Neural cell (in vitro differentiated cells): ENCODE measurements around the gene ARHGAP24.

Experiments used
- EP300 ChIP-seq: fragments of 450-650 bp; conservative IDR thresholded peaks from 2 replicates; pipeline ENCODE4 v1.6.1; 2014; ENCODE audit warnings: antibody characterized with exemption, mild to moderate bottlenecking, moderate library complexity; ENCODE audit not compliant: poor library complexity, severe bottlenecking
- EZH2 ChIP-seq: fragments of 200-600, 300-800 bp; shearing (Covaris generic), sonication (generic); IDR thresholded peaks from 2 replicates; pipeline ENCODE4 v1.6.1; 2014; ENCODE audit warnings: antibody characterized with exemption, low read length, borderline replicate concordance, mild to moderate bottlenecking; ENCODE audit not compliant: insufficient read depth, poor library complexity, severe bottlenecking
- POLR2AphosphoS5 ChIP-seq: IDR thresholded peaks from 2 replicates; pipeline ENCODE4 v1.6.1; 2012
- RAD21 ChIP-seq: fragments of 450-650 bp; conservative IDR thresholded peaks from 2 replicates; pipeline ENCODE4 v1.6.1; 2014; ENCODE audit warnings: antibody characterized with exemption, mild to moderate bottlenecking, moderate library complexity
- TF ChIP-seq, protein P1 (sequence below): fragments of 450-650 bp; IDR thresholded peaks from 2 replicates; pipeline ENCODE4 v1.5.1; 2014; ENCODE audit warnings: antibody characterized with exemption, mild to moderate bottlenecking, moderate library complexity; ENCODE audit not compliant: poor library complexity, severe bottlenecking
- TF ChIP-seq, protein P2 (sequence below): IDR thresholded peaks from 2 replicates; pipeline ENCODE4 v1.6.1; 2012; ENCODE audit warnings: borderline replicate concordance

DNA sequence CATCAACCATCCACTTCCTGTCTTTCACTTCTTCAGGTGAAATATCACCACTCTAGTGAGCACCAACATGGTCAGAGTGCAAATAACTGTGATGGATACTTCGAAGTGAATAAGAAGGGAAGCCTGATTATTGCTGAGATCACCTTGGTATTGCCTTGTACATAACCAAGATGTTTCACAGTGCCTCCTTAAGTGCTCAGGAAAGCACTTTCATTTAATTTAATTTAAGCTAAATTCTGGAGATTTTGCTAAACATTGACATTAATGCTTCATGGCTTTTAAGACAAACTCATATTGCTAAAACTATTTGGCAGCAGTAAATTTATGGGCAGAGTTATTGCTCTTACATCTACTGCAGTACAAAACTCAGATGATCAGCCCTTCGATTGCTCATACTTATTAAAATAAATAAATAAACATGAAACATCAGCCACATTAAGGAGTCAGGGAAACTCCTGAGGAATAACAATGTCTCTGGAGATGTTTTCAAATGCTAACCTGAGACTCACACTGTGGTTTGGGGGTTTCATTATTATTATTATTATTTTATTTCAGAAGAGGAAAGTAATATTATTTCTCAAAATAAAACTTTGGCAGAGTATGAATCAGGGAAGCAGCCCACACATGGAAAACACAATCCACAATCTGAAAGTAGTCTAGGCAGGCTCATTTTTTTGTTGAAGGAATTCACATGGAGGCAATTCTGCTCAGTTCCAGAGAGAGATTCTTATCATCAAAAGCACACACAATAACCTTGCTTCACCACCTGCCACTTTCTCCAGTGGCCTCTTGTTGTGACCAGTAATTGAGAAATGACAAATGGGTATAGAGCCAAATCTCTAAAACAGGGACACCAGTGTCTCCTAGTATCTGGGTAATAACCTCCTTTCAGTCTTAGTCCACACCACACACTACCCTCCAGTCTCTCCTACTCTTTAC, 540.7 kb downstream of the ARHGAP24 start:
- TF ChIP-seq, protein P1, sequence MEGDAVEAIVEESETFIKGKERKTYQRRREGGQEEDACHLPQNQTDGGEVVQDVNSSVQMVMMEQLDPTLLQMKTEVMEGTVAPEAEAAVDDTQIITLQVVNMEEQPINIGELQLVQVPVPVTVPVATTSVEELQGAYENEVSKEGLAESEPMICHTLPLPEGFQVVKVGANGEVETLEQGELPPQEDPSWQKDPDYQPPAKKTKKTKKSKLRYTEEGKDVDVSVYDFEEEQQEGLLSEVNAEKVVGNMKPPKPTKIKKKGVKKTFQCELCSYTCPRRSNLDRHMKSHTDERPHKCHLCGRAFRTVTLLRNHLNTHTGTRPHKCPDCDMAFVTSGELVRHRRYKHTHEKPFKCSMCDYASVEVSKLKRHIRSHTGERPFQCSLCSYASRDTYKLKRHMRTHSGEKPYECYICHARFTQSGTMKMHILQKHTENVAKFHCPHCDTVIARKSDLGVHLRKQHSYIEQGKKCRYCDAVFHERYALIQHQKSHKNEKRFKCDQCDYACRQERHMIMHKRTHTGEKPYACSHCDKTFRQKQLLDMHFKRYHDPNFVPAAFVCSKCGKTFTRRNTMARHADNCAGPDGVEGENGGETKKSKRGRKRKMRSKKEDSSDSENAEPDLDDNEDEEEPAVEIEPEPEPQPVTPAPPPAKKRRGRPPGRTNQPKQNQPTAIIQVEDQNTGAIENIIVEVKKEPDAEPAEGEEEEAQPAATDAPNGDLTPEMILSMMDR: no peak
- TF ChIP-seq, protein P2, sequence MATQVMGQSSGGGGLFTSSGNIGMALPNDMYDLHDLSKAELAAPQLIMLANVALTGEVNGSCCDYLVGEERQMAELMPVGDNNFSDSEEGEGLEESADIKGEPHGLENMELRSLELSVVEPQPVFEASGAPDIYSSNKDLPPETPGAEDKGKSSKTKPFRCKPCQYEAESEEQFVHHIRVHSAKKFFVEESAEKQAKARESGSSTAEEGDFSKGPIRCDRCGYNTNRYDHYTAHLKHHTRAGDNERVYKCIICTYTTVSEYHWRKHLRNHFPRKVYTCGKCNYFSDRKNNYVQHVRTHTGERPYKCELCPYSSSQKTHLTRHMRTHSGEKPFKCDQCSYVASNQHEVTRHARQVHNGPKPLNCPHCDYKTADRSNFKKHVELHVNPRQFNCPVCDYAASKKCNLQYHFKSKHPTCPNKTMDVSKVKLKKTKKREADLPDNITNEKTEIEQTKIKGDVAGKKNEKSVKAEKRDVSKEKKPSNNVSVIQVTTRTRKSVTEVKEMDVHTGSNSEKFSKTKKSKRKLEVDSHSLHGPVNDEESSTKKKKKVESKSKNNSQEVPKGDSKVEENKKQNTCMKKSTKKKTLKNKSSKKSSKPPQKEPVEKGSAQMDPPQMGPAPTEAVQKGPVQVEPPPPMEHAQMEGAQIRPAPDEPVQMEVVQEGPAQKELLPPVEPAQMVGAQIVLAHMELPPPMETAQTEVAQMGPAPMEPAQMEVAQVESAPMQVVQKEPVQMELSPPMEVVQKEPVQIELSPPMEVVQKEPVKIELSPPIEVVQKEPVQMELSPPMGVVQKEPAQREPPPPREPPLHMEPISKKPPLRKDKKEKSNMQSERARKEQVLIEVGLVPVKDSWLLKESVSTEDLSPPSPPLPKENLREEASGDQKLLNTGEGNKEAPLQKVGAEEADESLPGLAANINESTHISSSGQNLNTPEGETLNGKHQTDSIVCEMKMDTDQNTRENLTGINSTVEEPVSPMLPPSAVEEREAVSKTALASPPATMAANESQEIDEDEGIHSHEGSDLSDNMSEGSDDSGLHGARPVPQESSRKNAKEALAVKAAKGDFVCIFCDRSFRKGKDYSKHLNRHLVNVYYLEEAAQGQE: no peak
- TF ChIP-seq EP300 (no peak), RAD21 (no peak), EZH2 (no peak), POLR2AphosphoS5 (no peak)
